GM12878 (cell line): ENCODE data around the gene CDKN1C. TPM values are rescaled to one million over a fixed set of nuclear protein-coding genes. Genes with fewer than 3 reads are reported as not detected.

Experiments
- ATAC-seq: fragments of 200-7000 bp; cut with Tn5 transposase; 3 replicates; pipeline ENCODE4 v1.9.1; 2020; ENCODE audit warnings: mild to moderate bottlenecking, moderate library complexity
- BruUV-seq: library from RNA; stranded (reverse); fragments of 400-500 nt; replicated peaks from 2 replicates; lab custom pipeline; 2021; lab: Mats Ljungman, UMichigan
- CTCF ChIA-PET: fragments of 300-600 bp; sonication (Branson Sonifier 250); formaldehyde crosslinking; extraction: SDS; loops from one replicate; lab custom pipeline; 2021; ENCODE audit warnings: inconsistent platforms; lab: Yijun Ruan, JAX
- POLR2A ChIA-PET: fragments of 350-600 bp; formaldehyde crosslinking; extraction: SDS; loops from one replicate; lab custom pipeline; 2021; ENCODE audit warnings: inconsistent platforms; lab: Charles Lee
- RAD21 ChIA-PET: fragments of 300-600 bp; sonication (Branson Sonifier 250); formaldehyde crosslinking; loops from one replicate; lab custom pipeline; 2023; ENCODE audit warnings: antibody characterized with exemption; ENCODE audit not compliant: unreplicated experiment; lab: Charles Lee
- SMC1A ChIA-PET: fragments of 300-600 bp; sonication (Branson Sonifier 250); formaldehyde crosslinking; loops from one replicate; lab custom pipeline; 2023; ENCODE audit not compliant: unreplicated experiment, uncharacterized antibody; lab: Charles Lee
- DNase-seq: peaks from one replicate; pipeline ENCODE4 v3.0.0-alpha.2; 2011; ENCODE audit warnings: low read depth, low spot score
- FAIRE-seq: peaks from 3 replicates; lab custom pipeline; 2011; peaks lifted over from hg19 to GRCh38; lab: Jason Lieb, UNC
- H2AFZ ChIP-seq: 2 replicates; pipeline ENCODE4 v1.6.0; 2011; ENCODE audit warnings: low read depth, low read length, control low read depth; ENCODE audit not compliant: control insufficient read depth
- H3K27ac ChIP-seq: 2 replicates; pipeline ENCODE4 v1.5.1; 2011; ENCODE audit warnings: control low read depth; ENCODE audit not compliant: control insufficient read depth, insufficient read depth
- H3K27me3 ChIP-seq, 2 experiments: replicated peaks in 1 of 2; 2 replicates each; pipeline versions ENCODE4 v1.6.0 to v1.6.1; 2011; ENCODE audit warnings: low read length in 1 of 2; ENCODE audit not compliant: control insufficient read depth in 2 of 2, insufficient read depth in 2 of 2
- H3K36me3 ChIP-seq, 2 experiments: 2 replicates each; pipeline ENCODE4 v1.5.1; 2011; ENCODE audit warnings: low read length in 1 of 2; ENCODE audit not compliant: control insufficient read depth in 2 of 2, insufficient read depth in 2 of 2
- H3K4me1 ChIP-seq: 2 replicates; pipeline ENCODE4 v1.6.1; 2011; ENCODE audit warnings: mild to moderate bottlenecking, low read length, moderate library complexity, mixed read lengths; ENCODE audit not compliant: control insufficient read depth, insufficient read depth
- H3K4me2 ChIP-seq: 2 replicates; pipeline ENCODE4 v1.6.0; 2011; ENCODE audit warnings: control low read depth; ENCODE audit not compliant: control insufficient read depth, insufficient read depth
- H3K4me3 ChIP-seq: fragments of 200-600 bp; sonication (generic); 2 replicates; pipeline ENCODE4 v1.5.1; 2016
- H3K79me2 ChIP-seq: 2 replicates; pipeline ENCODE4 v1.6.0; 2011; ENCODE audit warnings: low read length; ENCODE audit not compliant: control insufficient read depth, insufficient read depth
- H3K9ac ChIP-seq: 2 replicates; pipeline ENCODE4 v1.8.0; 2011; ENCODE audit warnings: low read length, control low read depth, mixed read lengths; ENCODE audit not compliant: control insufficient read depth, insufficient read depth
- H3K9me3 ChIP-seq: replicated peaks from 3 replicates; pipeline ENCODE4 v1.5.1; 2011; ENCODE audit warnings: mild to moderate bottlenecking, low read length; ENCODE audit not compliant: control insufficient read depth, insufficient read depth
- H4K20me1 ChIP-seq: 2 replicates; pipeline ENCODE4 v1.6.0; 2011; ENCODE audit not compliant: control insufficient read depth, insufficient read depth
- ASH2L ChIP-seq: fragments of 300-600, 200-600 bp; sonication (generic); IDR thresholded peaks from 2 replicates; pipeline ENCODE4 v1.6.1; 2017; ENCODE audit warnings: low read depth, mild to moderate bottlenecking, borderline replicate concordance
- BACH1 ChIP-seq: fragments of 450-650 bp; IDR thresholded peaks from 2 replicates; pipeline ENCODE4 v1.6.1; 2017; ENCODE audit warnings: mild to moderate bottlenecking, borderline replicate concordance
- E4F1 ChIP-seq: fragments of 450-650 bp; IDR thresholded peaks from 2 replicates; pipeline ENCODE4 v1.6.1; 2018; ENCODE audit warnings: borderline replicate concordance, mild to moderate bottlenecking; ENCODE audit not compliant: partially characterized antibody
- EED ChIP-seq: sonication (generic); IDR thresholded peaks from 2 replicates; pipeline ENCODE4 v1.6.1; 2016; ENCODE audit warnings: antibody characterized with exemption, low read depth
- FOXM1 ChIP-seq: IDR thresholded peaks from 2 replicates; pipeline ENCODE4 v1.6.1; 2012; ENCODE audit warnings: low read depth, mild to moderate bottlenecking, inconsistent platforms, low read length, moderate library complexity
- HDAC6 ChIP-seq: fragments of 200-600 bp; sonication (generic); IDR thresholded peaks from one replicate; pipeline ENCODE4 v1.8.0; 2017; ENCODE audit warnings: antibody characterized with exemption; ENCODE audit not compliant: unreplicated experiment
- MEF2B ChIP-seq: fragments of 450-650 bp; IDR thresholded peaks from 2 replicates; pipeline ENCODE4 v1.6.1; 2018; ENCODE audit warnings: mild to moderate bottlenecking, moderate library complexity; ENCODE audit not compliant: partially characterized antibody, poor library complexity, severe bottlenecking
- SREBF1 ChIP-seq: IDR thresholded peaks from 2 replicates; pipeline ENCODE4 v1.6.1; 2012; ENCODE audit warnings: mild to moderate bottlenecking, low read length
- SUPT20H ChIP-seq: IDR thresholded peaks from 2 replicates; pipeline ENCODE4 v1.6.1; 2011; ENCODE audit warnings: low read depth, mild to moderate bottlenecking, low read length, moderate library complexity, borderline replicate concordance; ENCODE audit not compliant: control insufficient read depth
- TAF1 ChIP-seq: IDR thresholded peaks from 2 replicates; pipeline ENCODE4 v1.6.1; 2011; ENCODE audit warnings: mild to moderate bottlenecking, low read depth, low read length, borderline replicate concordance
- TCF7 ChIP-seq: IDR thresholded peaks from 2 replicates; pipeline ENCODE4 v1.6.1; 2014; ENCODE audit warnings: antibody characterized with exemption, borderline replicate concordance
- WGBS: methylation state at CpG from one replicate; pipeline ENCODE4 v1.1.6; 2016; ENCODE audit warnings: low lambda C conversion rate; ENCODE audit not compliant: insufficient replicate concordance, insufficient coverage; ENCODE audit errors: missing lambda C conversion rate; 5-methylcytosine and 5-hydroxymethylcytosine counted together
- in situ Hi-C: fragments of 300-500 bp; cut with MboI; formaldehyde crosslinking; loops from 9 replicates; pipeline ENCODE4 v1.14.3; 2018; ENCODE audit warnings: mixed read lengths
- intact Hi-C: fragments of 100-400 bp; cut with micrococcal nuclease; formaldehyde crosslinking; loops from one replicate; pipeline ENCODE4 v1.14.2; 2022; ENCODE audit not compliant: unreplicated experiment
- polyA plus RNA-seq, 11 experiments: library from polyadenylated mRNA; depleted of rRNA in 4 of 11; unstranded in 6 of 11; stranded (reverse) in 5 of 11; fragments of >200 nt; fragmentation: Nextera tagmentation in 4 of 11; fragmentation: Illumina TruSeq in 1 of 11; extraction: Ambion mirVana in 4 of 11; extraction: Trizol in 1 of 11; gene quantifications; 1 replicate in 1 of 11; 2 replicates in 10 of 11; pipeline versions ENCODE4 v1.2.1 to v1.2.3, GENCODE V29; 2011 to 2016; ENCODE audit warnings: inconsistent platforms in 2 of 11, missing spikeins in 2 of 11, low read depth in 1 of 11
- total RNA-seq, 4 experiments: library from RNA; depleted of rRNA in 3 of 4; stranded (reverse); fragments of >200 nt in 3 of 4; fragmentation: Illumina TruSeq in 1 of 4; extraction: Trizol in 1 of 4; gene quantifications; 2 replicates each; pipeline versions ENCODE4 v1.2.1 to v1.2.3, GENCODE V29; 2013 to 2021
- TF ChIP-seq, protein P1 (sequence below): IDR thresholded peaks from 2 replicates; pipeline ENCODE4 v1.6.1; 2012; ENCODE audit warnings: low read depth, low read length, improper control_type of control experiment

The CDKN1C gene
- total and polyA plus RNA-seq, 10 of the 15 experiments (the other 5 are each of a cell fraction or from before 2014, with no cell fraction given) = 0.05 to 0.21 (median 0.14) TPM; not detected in 7

DNA sequence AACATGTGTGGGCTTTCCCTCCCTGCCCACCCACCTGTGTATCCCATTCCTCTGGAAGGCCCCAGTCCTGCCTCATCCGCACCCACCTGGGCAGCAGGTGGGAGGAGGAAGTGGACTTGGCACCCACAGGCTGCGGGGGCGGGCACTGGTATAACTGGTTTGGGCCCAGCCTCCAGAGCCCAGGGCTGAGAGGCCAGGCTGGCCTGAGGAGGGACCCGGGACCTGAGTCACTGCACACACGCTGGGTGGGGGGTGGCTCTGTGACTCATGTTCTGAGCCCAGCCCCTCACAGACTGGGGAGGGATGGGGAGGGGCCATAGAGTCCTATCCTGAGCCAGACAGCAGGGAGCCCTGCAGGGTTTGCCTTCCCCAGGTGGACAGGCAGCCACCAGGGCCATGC, 26.9 kb upstream of the CDKN1C start:
- no peak; the same call in 2 of the 3 replicates for ATAC-seq
- ChIA-PET CTCF (interaction anchor here (1.4 kb wide), 1 partner anchor 19 kb away, joined by 3 read pairs; no protein-coding TSS in a partner anchor), SMC1A (no interaction called here), RAD21 (no interaction called here), POLR2A (no interaction called here)
- 63% methylated on average over 5 of the region's 5 CpGs for WGBS
- H3K27ac ChIP-seq = no peak overlapping the region
- no peak for FAIRE-seq
- H3K36me3 ChIP-seq = no peaks in the 10 kb centered on the region
- BruUV-seq = no TSS peak
- H3K4me3 ChIP-seq = no peak overlapping the region
- H3K27me3 ChIP-seq = no peaks in the 10 kb centered on the region
- no peak for DNase-seq
- no peaks in the 10 kb centered on the region for H3K4me1 ChIP-seq
- no peak overlapping the region for H3K4me2 ChIP-seq
- in situ Hi-C loops = no loop called here
- no peaks in the 10 kb centered on the region for H4K20me1 ChIP-seq
- no peak for TF ChIP-seq FOXM1
- TF ChIP-seq, protein P1, sequence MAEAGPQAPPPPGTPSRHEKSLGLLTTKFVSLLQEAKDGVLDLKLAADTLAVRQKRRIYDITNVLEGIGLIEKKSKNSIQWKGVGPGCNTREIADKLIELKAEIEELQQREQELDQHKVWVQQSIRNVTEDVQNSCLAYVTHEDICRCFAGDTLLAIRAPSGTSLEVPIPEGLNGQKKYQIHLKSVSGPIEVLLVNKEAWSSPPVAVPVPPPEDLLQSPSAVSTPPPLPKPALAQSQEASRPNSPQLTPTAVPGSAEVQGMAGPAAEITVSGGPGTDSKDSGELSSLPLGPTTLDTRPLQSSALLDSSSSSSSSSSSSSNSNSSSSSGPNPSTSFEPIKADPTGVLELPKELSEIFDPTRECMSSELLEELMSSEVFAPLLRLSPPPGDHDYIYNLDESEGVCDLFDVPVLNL = no peak
- no peak for TF ChIP-seq TAF1
- TF ChIP-seq TCF7 = no peak
- TF ChIP-seq EED = no peak
- no peak for TF ChIP-seq ASH2L
- no peak for TF ChIP-seq BACH1
- no peak for TF ChIP-seq SREBF1
- no peak for TF ChIP-seq MEF2B
- no peak for TF ChIP-seq E4F1
- no peak for TF ChIP-seq SUPT20H
- no peak for TF ChIP-seq HDAC6
- no peak overlapping the region for H2AFZ ChIP-seq
- H3K79me2 ChIP-seq = no peaks in the 10 kb centered on the region
- H3K9me3 ChIP-seq = no peaks in the 10 kb centered on the region
- no peak overlapping the region for H3K9ac ChIP-seq
- intact Hi-C loops = no loop called here
